K562 (cell line): ENCODE measurements around the gene VPS9D1. TPM values are rescaled to one million over a fixed set of nuclear protein-coding genes. Genes with fewer than 3 reads are reported as not detected.

Source experiments
- ATF6 ChIP-seq: sonication (generic); formaldehyde crosslinking; IDR thresholded peaks from 2 replicates; pipeline ENCODE4 v1.4.0; 2020; ENCODE audit warnings: mild to moderate bottlenecking, missing genetic modification reagents
- ETV5 ChIP-seq: sonication (generic); formaldehyde crosslinking; IDR thresholded peaks from 2 replicates; pipeline ENCODE4 v1.4.0; 2020; ENCODE audit warnings: low read depth, mild to moderate bottlenecking, missing genetic modification reagents
- FIP1L1 ChIP-seq: fragments of 200-400 bp; formaldehyde crosslinking; IDR thresholded peaks from 2 replicates; pipeline ENCODE4 v1.6.1; 2018; ENCODE audit warnings: mild to moderate bottlenecking, low read depth, low read length; ENCODE audit not compliant: poor library complexity, severe bottlenecking
- FOXK1 ChIP-seq: sonication (generic); formaldehyde crosslinking; IDR thresholded peaks from 2 replicates; pipeline ENCODE4 v1.8.0; 2022; ENCODE audit warnings: missing genetic modification reagents, mild to moderate bottlenecking, borderline replicate concordance
- PTBP1 ChIP-seq: fragments of 200-400 bp; formaldehyde crosslinking; IDR thresholded peaks from 2 replicates; pipeline ENCODE4 v1.6.1; 2017; ENCODE audit warnings: low read depth, low read length
- RBM22 ChIP-seq: fragments of 200-400 bp; formaldehyde crosslinking; IDR thresholded peaks from 2 replicates; pipeline ENCODE4 v1.6.1; 2018; ENCODE audit warnings: low read length, low read depth; ENCODE audit not compliant: poor library complexity, severe bottlenecking
- SAP30 ChIP-seq: fragments of 200-600 bp; sonication (generic); IDR thresholded peaks from 2 replicates; pipeline ENCODE4 v1.6.1; 2012; ENCODE audit warnings: borderline replicate concordance, low read depth, mild to moderate bottlenecking, moderate library complexity, low read length, control low read depth, inconsistent platforms; ENCODE audit not compliant: insufficient read depth, poor library complexity, severe bottlenecking
- SNRNP70 ChIP-seq: fragments of 200-400 bp; formaldehyde crosslinking; optimal IDR thresholded peaks from 2 replicates; pipeline ENCODE3; 2017; ENCODE audit warnings: low read depth, low read length
- TAF9B ChIP-seq: fragments of 450-650 bp; IDR thresholded peaks from 2 replicates; pipeline ENCODE4 v1.6.1; 2018; ENCODE audit warnings: mild to moderate bottlenecking; ENCODE audit not compliant: partially characterized antibody
- TARDBP ChIP-seq: fragments of 450-650 bp; IDR thresholded peaks from 2 replicates; pipeline ENCODE4 v1.6.1; 2016
- ZBTB33 ChIP-seq: sonication (generic); formaldehyde crosslinking; IDR thresholded peaks from 2 replicates; pipeline ENCODE4 v1.8.1; 2023; ENCODE audit warnings: mild to moderate bottlenecking, missing genetic modification reagents
- ZNF561 ChIP-seq: fragments of 450-650 bp; formaldehyde crosslinking; conservative IDR thresholded peaks from 2 replicates; pipeline ENCODE4 v1.4.0; 2020; ENCODE audit warnings: mild to moderate bottlenecking, moderate library complexity
- polyA plus RNA-seq, 8 experiments: library from polyadenylated mRNA; depleted of rRNA in 4 of 8; stranded (reverse) in 5 of 8; unstranded in 3 of 8; fragments of >200 nt; fragmentation: Nextera tagmentation in 2 of 8; fragmentation: Illumina TruSeq in 1 of 8; extraction: Ambion mirVana in 2 of 8; extraction: Trizol in 1 of 8; gene quantifications; 2 replicates each; pipeline versions ENCODE4 v1.2.1 to v1.2.3, GENCODE V29; 2011 to 2014; ENCODE audit warnings: inconsistent platforms in 1 of 8, missing spikeins in 1 of 8
- total RNA-seq, 7 experiments: library from RNA; depleted of rRNA in 6 of 7; stranded (reverse); fragments of >200 nt in 6 of 7; fragmentation: Illumina TruSeq in 2 of 7; extraction: Trizol in 2 of 7; gene quantifications; 2 replicates each; pipeline versions ENCODE4 v1.2.1 to v1.2.3, GENCODE V29; 2011 to 2021; ENCODE audit warnings: low replicate concordance in 1 of 7
- TF ChIP-seq, protein P1 (sequence below), 3 experiments: fragments of 200-800 bp in 1 of 3; fragments of 250-450 bp in 1 of 3; fragments of 450-650 bp in 1 of 3; sonication (Bioruptor Pico) in 1 of 3; sonication (Bioruptor generic) in 1 of 3; formaldehyde crosslinking in 1 of 3; IDR thresholded peaks; 2 replicates each; pipeline versions ENCODE4 v1.6.1 to v1.8.0; 2016 to 2022; ENCODE audit warnings: mild to moderate bottlenecking in 2 of 3, missing genetic modification characterization in 2 of 3, missing compliant biosample characterization in 1 of 3, moderate library complexity in 1 of 3
- TF ChIP-seq, protein P2 (sequence below): sonication (generic); formaldehyde crosslinking; IDR thresholded peaks from 2 replicates; pipeline ENCODE4 v1.8.0; 2022; ENCODE audit warnings: missing genetic modification reagents, mild to moderate bottlenecking, moderate library complexity, borderline replicate concordance
- TF ChIP-seq, protein P3 (sequence below): sonication (generic); formaldehyde crosslinking; IDR thresholded peaks from 2 replicates; pipeline ENCODE4 v1.8.0; 2022; ENCODE audit warnings: mild to moderate bottlenecking, missing genetic modification reagents

VPS9D1 gene
- total and polyA plus RNA-seq, 9 of the 15 experiments (the other 6 are each of a cell fraction or from before 2014, with no cell fraction given): 0.33 to 3.1 (median 1.1) TPM

DNA sequence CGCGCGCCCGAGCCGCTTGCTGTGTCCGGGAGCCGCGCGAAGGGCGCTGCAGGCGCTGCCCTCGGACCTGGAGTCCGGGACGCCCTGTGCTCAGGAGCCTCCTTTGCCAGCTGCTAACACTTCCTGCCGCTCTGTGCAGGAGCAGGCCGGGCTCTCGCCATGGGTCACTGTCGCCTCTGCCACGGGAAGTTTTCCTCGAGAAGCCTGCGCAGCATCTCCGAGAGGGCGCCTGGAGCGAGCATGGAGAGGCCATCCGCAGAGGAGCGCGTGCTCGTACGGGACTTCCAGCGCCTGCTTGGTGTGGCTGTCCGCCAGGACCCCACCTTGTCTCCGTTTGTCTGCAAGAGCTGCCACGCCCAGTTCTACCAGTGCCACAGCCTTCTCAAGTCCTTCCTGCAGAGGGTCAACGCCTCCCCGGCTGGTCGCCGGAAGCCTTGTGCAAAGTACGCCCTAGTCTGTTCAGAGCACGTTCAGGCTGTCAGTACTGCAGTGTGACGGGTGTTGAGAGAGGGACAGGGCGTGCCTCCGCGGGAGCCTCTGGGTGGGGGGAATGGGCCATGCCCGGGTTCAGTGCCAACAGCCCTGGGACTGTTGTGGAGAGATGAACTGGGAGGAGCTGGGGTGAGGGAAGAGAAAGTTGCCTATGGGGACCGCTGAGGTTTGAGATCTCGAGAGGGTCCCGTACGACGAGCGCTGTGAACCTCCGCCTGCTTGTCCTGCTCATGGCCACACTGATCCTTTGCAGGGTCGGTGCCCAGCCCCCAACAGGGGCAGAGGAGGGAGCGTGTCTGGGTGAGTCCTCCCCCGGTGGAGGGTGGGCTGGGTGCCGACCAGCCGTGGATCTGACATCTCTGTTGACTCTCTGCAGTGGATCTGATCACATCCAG is 1.9 kb upstream of the VPS9D1 start (continued):
- TF ChIP-seq, protein P1, sequence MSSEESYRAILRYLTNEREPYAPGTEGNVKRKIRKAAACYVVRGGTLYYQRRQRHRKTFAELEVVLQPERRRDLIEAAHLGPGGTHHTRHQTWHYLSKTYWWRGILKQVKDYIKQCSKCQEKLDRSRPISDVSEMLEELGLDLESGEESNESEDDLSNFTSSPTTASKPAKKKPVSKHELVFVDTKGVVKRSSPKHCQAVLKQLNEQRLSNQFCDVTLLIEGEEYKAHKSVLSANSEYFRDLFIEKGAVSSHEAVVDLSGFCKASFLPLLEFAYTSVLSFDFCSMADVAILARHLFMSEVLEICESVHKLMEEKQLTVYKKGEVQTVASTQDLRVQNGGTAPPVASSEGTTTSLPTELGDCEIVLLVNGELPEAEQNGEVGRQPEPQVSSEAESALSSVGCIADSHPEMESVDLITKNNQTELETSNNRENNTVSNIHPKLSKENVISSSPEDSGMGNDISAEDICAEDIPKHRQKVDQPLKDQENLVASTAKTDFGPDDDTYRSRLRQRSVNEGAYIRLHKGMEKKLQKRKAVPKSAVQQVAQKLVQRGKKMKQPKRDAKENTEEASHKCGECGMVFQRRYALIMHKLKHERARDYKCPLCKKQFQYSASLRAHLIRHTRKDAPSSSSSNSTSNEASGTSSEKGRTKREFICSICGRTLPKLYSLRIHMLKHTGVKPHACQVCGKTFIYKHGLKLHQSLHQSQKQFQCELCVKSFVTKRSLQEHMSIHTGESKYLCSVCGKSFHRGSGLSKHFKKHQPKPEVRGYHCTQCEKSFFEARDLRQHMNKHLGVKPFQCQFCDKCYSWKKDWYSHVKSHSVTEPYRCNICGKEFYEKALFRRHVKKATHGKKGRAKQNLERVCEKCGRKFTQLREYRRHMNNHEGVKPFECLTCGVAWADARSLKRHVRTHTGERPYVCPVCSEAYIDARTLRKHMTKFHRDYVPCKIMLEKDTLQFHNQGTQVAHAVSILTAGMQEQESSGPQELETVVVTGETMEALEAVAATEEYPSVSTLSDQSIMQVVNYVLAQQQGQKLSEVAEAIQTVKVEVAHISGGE (CRISPR knock-in tag; IDR thresholded peaks at IDR 0.05): peak in 1 of 3 experiments; percentile 92; a peak in 1 of 6 replicates
- TF ChIP-seq ZNF561 (CRISPR knock-in tag) (no peak), SAP30 (no peak), TARDBP (no peak), TAF9B (no peak), ETV5 (CRISPR knock-in tag) (peak; percentile 55; the same call in 1 of the 2 replicates), FOXK1 (0 out of 2 replicates have a peak, but pooled peaks have one; percentile 68), FIP1L1 (peak; percentile 83), ZBTB33 (CRISPR knock-in tag) (0 out of 2 replicates have a peak, but pooled peaks have one; percentile 3), SNRNP70 (peak; percentile 27), ATF6 (CRISPR knock-in tag) (0 out of 2 replicates have a peak, but pooled peaks have one; percentile 31), PTBP1 (0 out of 2 replicates have a peak, but pooled peaks have one; percentile 56), RBM22 (peak; percentile 52)
- TF ChIP-seq, protein P2, sequence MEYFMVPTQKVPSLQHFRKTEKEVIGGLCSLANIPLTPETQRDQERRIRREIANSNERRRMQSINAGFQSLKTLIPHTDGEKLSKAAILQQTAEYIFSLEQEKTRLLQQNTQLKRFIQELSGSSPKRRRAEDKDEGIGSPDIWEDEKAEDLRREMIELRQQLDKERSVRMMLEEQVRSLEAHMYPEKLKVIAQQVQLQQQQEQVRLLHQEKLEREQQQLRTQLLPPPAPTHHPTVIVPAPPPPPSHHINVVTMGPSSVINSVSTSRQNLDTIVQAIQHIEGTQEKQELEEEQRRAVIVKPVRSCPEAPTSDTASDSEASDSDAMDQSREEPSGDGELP (CRISPR knock-in tag): peak; percentile 57
- TF ChIP-seq, protein P3, sequence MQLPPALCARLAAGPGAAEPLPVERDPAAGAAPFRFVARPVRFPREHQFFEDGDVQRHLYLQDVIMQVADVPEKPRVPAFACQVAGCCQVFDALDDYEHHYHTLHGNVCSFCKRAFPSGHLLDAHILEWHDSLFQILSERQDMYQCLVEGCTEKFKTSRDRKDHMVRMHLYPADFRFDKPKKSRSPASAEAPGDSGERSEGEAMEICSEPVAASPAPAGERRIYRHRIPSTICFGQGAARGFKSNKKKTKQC (CRISPR knock-in tag): 0 out of 2 replicates have a peak, but pooled peaks have one; percentile 15
